GM12872 (cell line): ENCODE data around the gene TRMT2A.

Source experiments
- CTCF ChIP-seq: IDR thresholded peaks from 3 replicates; pipeline ENCODE4 v1.5.1; 2011; ENCODE audit warnings: low read depth, mild to moderate bottlenecking, low read length, moderate library complexity; ENCODE audit not compliant: insufficient read depth

The TRMT2A gene

GRCh38 chr22:20153945-20154344 lies 36.9 kb upstream of the TRMT2A start:
- no peak for TF ChIP-seq CTCF

- TF ChIP-seq CTCF = no peak
These were observed 35.5 kb upstream of the TRMT2A start for GRCh38 chr22:20152464-20152890.

GRCh38 chr22:20151276-20151588 lies 34.2 kb upstream of the TRMT2A start:
- no peak for TF ChIP-seq CTCF

GRCh38 chr22:20150381-20151275 lies 33.6 kb upstream of the TRMT2A start, which contains the start of gene CCDC188:
Gene CCDC188 (minus strand): TSS chr22:20151055. CDS start chr22:20150986, 69 bp downstream.
- TF ChIP-seq CTCF = no peak

GRCh38 chr22:20149257-20150250 lies 32.5 kb upstream of the TRMT2A start:
- no peak for TF ChIP-seq CTCF

- no peak for TF ChIP-seq CTCF
These were observed 31.4 kb upstream of the TRMT2A start for GRCh38 chr22:20148414-20148813.
